ENCODE results near the gene ZER1. TPM values are rescaled to one million over a fixed set of nuclear protein-coding genes. Genes with fewer than 3 reads are reported as not detected.

ZER1 gene
- total and polyA plus RNA-seq, 2 experiments from 2014 or later = 74.1 to 89.6 TPM

DNA sequence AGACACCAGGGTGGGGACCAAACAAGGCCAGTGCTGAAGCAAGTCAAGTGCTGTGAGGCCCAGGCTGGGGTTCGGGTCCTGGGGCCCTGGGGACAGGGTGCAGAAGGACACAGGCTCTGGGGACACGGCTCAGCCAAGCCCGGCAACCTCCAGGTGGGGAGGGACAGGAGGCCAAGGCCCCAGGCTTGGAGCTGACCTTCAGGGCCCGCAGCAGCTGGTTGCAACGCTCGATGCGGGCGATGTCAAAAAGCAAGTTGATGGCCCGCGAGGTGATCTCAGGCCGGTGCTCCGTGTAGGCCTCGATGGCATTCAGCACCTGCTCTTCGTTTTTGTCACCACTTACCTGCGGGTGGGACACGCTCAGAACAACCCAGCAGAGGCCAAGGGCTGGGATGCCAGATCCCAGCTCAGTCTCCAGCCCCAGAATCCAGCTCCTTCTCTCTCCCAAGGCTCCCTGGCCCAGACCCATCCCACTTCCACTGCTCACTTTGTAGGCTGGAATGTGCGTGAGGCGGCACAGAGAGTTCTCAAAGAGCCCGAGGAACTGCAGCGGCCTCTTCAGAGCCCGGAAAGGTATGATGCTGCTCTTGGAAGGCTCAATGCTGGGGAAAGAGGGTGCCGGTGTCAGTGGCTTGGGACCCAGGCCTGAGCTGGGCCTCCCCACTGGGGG is 20.7 kb downstream of the ZER1 start:
- Histone ChIP-seq H3K4me1 (ENCODE audit: low read depth) (no peaks in the 10 kb centered on the region), H3K36me3 (peaks cover 25% of the 10 kb centered on the region), H3K4me3 (no peak overlapping the region), H3K9me3 (ENCODE audit: low read depth) (no peaks in the 10 kb centered on the region), H3K27ac (no peak overlapping the region), H3K27me3 (no peaks in the 10 kb centered on the region)
- TF ChIP-seq, protein P1, sequence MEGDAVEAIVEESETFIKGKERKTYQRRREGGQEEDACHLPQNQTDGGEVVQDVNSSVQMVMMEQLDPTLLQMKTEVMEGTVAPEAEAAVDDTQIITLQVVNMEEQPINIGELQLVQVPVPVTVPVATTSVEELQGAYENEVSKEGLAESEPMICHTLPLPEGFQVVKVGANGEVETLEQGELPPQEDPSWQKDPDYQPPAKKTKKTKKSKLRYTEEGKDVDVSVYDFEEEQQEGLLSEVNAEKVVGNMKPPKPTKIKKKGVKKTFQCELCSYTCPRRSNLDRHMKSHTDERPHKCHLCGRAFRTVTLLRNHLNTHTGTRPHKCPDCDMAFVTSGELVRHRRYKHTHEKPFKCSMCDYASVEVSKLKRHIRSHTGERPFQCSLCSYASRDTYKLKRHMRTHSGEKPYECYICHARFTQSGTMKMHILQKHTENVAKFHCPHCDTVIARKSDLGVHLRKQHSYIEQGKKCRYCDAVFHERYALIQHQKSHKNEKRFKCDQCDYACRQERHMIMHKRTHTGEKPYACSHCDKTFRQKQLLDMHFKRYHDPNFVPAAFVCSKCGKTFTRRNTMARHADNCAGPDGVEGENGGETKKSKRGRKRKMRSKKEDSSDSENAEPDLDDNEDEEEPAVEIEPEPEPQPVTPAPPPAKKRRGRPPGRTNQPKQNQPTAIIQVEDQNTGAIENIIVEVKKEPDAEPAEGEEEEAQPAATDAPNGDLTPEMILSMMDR (IDR thresholded peaks at IDR 0.05; ENCODE audit: low read depth, low read length) = no peak
- no peak for DNase-seq (ENCODE audit: low read depth in 1 of 2, low spot score in 1 of 2)

DNA sequence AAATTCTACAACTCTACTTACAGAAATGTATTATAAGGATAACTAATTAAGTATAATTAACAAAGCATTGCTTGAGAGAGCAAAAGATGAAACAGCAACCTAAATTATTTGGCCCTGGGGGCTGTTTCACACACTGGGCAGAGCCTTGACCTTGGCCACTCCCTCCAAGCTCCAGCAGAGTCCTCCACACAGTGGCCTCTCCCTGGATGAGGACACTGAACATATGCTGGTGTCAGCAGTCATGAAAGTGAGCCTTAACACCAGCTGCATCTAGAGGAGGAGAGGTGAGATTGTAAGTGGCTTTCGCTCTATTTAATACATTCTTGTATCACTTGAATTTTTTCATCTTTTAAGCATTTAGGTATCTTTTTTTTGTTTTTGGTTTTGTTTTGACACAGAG is 24.5 kb downstream of the ZER1 start:
- no peak for DNase-seq (ENCODE audit: low read depth in 1 of 2, low spot score in 1 of 2)
- H3K27ac ChIP-seq = no peak overlapping the region
- no peaks in the 10 kb centered on the region for H3K4me1 ChIP-seq (ENCODE audit: low read depth)
- H3K4me3 ChIP-seq = no peak overlapping the region
- no peaks in the 10 kb centered on the region for H3K9me3 ChIP-seq (ENCODE audit: low read depth)
- TF ChIP-seq, protein P1 (IDR thresholded peaks at IDR 0.05; ENCODE audit: low read depth, low read length) = no peak
- H3K27me3 ChIP-seq = no peaks in the 10 kb centered on the region
- peaks cover 16% of the 10 kb centered on the region for H3K36me3 ChIP-seq

DNA sequence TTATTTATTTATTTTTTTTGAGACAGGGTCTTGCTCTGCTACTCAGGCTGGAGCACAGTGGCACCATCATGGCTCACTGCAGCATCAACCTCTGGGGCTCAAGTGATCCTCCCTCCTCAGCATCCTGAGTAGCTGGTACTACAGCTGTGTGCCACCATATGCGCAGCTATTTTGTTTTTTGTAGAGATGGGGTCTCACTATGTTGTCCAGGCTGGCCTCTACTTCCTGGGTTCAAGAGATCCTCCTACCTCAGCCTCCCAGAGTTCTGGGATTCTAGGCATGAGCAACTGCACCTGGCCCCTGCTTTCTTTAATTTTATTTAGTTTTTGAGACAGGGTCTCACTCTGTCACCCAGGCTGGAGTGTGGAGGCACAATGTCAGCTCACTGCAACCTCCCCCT is 28.3 kb downstream of the ZER1 start:
- Histone ChIP-seq H3K36me3 (peaks cover 3% of the 10 kb centered on the region), H3K9me3 (ENCODE audit: low read depth) (no peaks in the 10 kb centered on the region), H3K4me3 (no peak overlapping the region), H3K4me1 (ENCODE audit: low read depth) (no peaks in the 10 kb centered on the region), H3K27ac (no peak overlapping the region), H3K27me3 (no peaks in the 10 kb centered on the region)
- DNase-seq (ENCODE audit: low read depth in 1 of 2, low spot score in 1 of 2) = no peak
- TF ChIP-seq, protein P1 (IDR thresholded peaks at IDR 0.05; ENCODE audit: low read depth, low read length) = no peak

DNA sequence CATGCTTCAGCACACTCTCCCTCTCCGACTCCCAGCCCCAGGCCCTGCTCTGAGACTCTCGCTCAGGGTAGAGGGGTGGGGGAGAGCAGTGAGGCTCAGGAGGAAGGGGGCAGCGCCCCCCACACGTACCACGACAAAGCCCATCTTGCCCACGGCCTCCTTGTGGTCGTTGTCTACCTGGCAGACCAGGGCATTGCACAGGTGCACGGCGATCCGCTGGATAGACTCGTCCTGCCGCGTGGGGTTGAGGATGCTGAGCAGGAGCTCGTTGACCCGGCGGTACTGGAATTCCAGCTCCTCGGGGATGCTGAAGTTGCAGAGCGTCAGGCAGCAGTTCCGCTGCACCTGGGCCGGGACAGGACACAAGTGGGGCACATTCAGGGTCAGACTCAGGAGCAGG is 29.3 kb downstream of the ZER1 start:
- Histone ChIP-seq H3K4me1 (ENCODE audit: low read depth) (no peaks in the 10 kb centered on the region), H3K36me3 (peaks cover 3% of the 10 kb centered on the region), H3K27me3 (no peaks in the 10 kb centered on the region), H3K4me3 (no peak overlapping the region), H3K9me3 (ENCODE audit: low read depth) (no peaks in the 10 kb centered on the region), H3K27ac (no peak overlapping the region)
- TF ChIP-seq, protein P1 (IDR thresholded peaks at IDR 0.05; ENCODE audit: low read depth, low read length) = no peak
- DNase-seq (ENCODE audit: low read depth in 1 of 2, low spot score in 1 of 2) = no peak

DNA sequence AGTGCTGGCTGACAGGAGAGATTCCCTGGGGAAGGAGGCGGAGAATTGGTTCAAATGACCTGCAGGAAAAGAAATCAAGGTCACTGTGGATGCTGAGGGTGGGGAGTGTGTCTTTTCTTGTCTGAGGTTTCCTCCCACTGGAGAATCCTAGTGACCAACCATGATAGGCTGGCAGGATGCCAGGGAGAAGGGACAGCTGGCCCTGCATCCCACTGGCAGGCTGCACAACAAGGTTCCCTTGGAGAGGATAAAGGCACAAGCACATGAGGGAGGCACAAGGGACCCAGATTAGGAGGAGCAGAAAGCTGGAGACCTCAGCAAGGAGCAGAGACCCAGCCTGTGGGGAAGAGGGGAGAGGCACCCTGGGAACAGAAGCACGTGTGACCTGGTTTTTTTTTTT is 36.4 kb downstream of the ZER1 start:
- H3K27ac ChIP-seq = peak overlapping the region; percentile 34
- H3K9me3 ChIP-seq (ENCODE audit: low read depth) = no peaks in the 10 kb centered on the region
- H3K27me3 ChIP-seq = no peaks in the 10 kb centered on the region
- H3K36me3 ChIP-seq = no peaks in the 10 kb centered on the region
- no peak overlapping the region for H3K4me3 ChIP-seq
- DNase-seq (ENCODE audit: low read depth in 1 of 2, low spot score in 1 of 2) = no peak
- H3K4me1 ChIP-seq (ENCODE audit: low read depth) = no peaks in the 10 kb centered on the region
- TF ChIP-seq, protein P1 (IDR thresholded peaks at IDR 0.05; ENCODE audit: low read depth, low read length) = no peak
